ENCODE results near the gene AKAIN1. TPM values are rescaled to one million over a fixed set of nuclear protein-coding genes. Genes with fewer than 3 reads are reported as not detected.

The AKAIN1 gene
- total RNA-seq, 4 donors from 2014 or later: not detected

GRCh38 chr18:5237083-5237722 is 40.1 kb upstream of the AKAIN1 start:
- Histone ChIP-seq H3K27ac (peak overlapping the region; percentile 97 to 99 (median 98)), H3K4me1 (peaks cover 5 to 54% (median 10%) of the 10 kb centered on the region in 3 donors), H3K27me3 (no peaks in the 10 kb centered on the region), H3K9me3 (peaks cover 0 to 2% (median 0%) of the 10 kb centered on the region in 3 donors), H3K36me3 (peaks cover 0 to 19% of the 10 kb centered on the region in 2 donors), H3K4me3 (peak overlapping the region; percentile 77 to 94)
- TF ChIP-seq POLR2A (IDR thresholded peaks at IDR 0.05): no peak
- TF ChIP-seq CTCF (IDR thresholded peaks at IDR 0.05): no peak
- no peak for TF ChIP-seq POLR2AphosphoS5 (IDR thresholded peaks at IDR 0.05)
- no peak for TF ChIP-seq EP300 (IDR thresholded peaks at IDR 0.05)
- ATAC-seq: peak; percentile 60
- 0 to 2% methylated on average over 15 to 19 of the region's 23 CpGs for WGBS, 2 donors (ENCODE audit: low coverage in 1 of 2)

DNA sequence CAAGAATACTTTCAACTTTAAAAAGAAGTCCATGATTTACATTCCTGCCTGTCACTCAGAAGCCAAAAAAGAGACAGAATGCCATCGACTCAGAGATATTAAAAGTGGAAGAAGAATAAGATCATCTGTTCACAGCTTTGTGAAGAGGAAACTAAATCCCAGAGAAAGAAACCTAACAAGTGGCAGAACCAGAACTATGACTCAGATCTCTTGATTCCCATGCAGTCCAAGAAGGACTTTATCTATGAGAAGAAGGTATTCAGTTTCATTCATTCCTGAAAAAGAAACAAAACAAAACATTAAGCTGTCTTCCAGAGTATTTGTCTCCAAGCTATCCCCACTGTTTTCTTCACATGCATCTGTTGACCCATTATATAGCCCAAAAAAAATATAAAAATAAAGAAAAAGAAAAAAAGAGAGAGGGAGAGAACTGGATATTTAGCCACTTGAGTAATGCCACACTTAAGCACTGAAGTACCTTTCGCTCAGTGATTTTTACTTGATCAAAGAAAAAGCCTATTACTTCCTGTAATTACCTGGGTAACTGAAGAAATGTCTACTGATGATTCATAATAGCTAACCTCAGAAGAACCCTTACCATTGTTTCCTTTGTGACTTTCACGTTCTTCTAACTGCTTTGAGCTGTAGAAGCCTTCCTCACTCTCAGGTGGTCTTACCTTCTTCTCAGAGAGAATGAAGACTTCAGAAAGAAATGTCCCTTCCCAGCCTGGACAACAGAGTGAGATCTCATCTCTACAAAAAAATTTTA is 17.7 kb upstream of the AKAIN1 start:
- Histone ChIP-seq H3K9me3 (no peaks in the 10 kb centered on the region), H3K36me3 (no peaks in the 10 kb centered on the region), H3K4me3 (no peak overlapping the region), H3K27ac (no peak overlapping the region), H3K27me3 (no peaks in the 10 kb centered on the region), H3K4me1 (no peaks in the 10 kb centered on the region)
- no peak for ATAC-seq
- WGBS, 2 donors (ENCODE audit: low coverage in 1 of 2): 51 to 70% methylated on average over 3 of the region's 3 CpGs
- TF ChIP-seq POLR2A (IDR thresholded peaks at IDR 0.05): no peak
- TF ChIP-seq CTCF (IDR thresholded peaks at IDR 0.05): no peak
- TF ChIP-seq EP300 (IDR thresholded peaks at IDR 0.05): no peak
- TF ChIP-seq POLR2AphosphoS5 (IDR thresholded peaks at IDR 0.05): no peak

GRCh38 chr18:5207471-5208150 is 10.6 kb upstream of the AKAIN1 start:
- TF ChIP-seq POLR2A (IDR thresholded peaks at IDR 0.05) (no peak), CTCF (IDR thresholded peaks at IDR 0.05) (no peak), EP300 (IDR thresholded peaks at IDR 0.05) (no peak), POLR2AphosphoS5 (IDR thresholded peaks at IDR 0.05) (no peak)
- no peak overlapping the region for H3K27ac ChIP-seq
- H3K36me3 ChIP-seq: no peaks in the 10 kb centered on the region
- no peaks in the 10 kb centered on the region for H3K4me1 ChIP-seq
- 28 to 36% methylated on average over 2 to 4 of the region's 4 CpGs for WGBS, 2 donors (ENCODE audit: low coverage in 1 of 2)
- no peak for ATAC-seq
- no peaks in the 10 kb centered on the region for H3K27me3 ChIP-seq
- no peak overlapping the region for H3K4me3 ChIP-seq
- H3K9me3 ChIP-seq: no peaks in the 10 kb centered on the region

GRCh38 chr18:5198311-5198710 is 1.3 kb upstream of the AKAIN1 start:
- H3K27me3 ChIP-seq: peaks cover 74% of the 10 kb centered on the region
- 66 to 86% methylated on average over 3 of the region's 3 CpGs for WGBS, 2 donors (ENCODE audit: low coverage in 1 of 2)

More at GRCh38 chr18:5198311-5198710, 1.3 kb upstream of the AKAIN1 start:
- no peaks in the 10 kb centered on the region for H3K36me3 ChIP-seq
- no peak overlapping the region for H3K4me3 ChIP-seq
- TF ChIP-seq CTCF (IDR thresholded peaks at IDR 0.05): no peak
- no peak for TF ChIP-seq POLR2AphosphoS5 (IDR thresholded peaks at IDR 0.05)
- no peak for TF ChIP-seq EP300 (IDR thresholded peaks at IDR 0.05)
- no peak for TF ChIP-seq POLR2A (IDR thresholded peaks at IDR 0.05)
- no peaks in the 10 kb centered on the region for H3K9me3 ChIP-seq
- H3K27ac ChIP-seq: no peak overlapping the region
- ATAC-seq: no peak
- H3K4me1 ChIP-seq: peaks cover 0 to 10% (median 0%) of the 10 kb centered on the region in 3 donors

Measured in gastroesophageal sphincter (tissue), 4 donors.